ENCODE measurements around the gene ARHGAP33.

- TF ChIP-seq POLR2AphosphoS5 (IDR thresholded peaks at IDR 0.05) (no peak), POLR2A (IDR thresholded peaks at IDR 0.05; ENCODE audit: low read depth) (no peak), EP300 (IDR thresholded peaks at IDR 0.05) (no peak), CTCF (IDR thresholded peaks at IDR 0.05) (no peak)
Observed at GRCh38 chr19:35729763-35730162, 45.6 kb upstream of the ARHGAP33 start.

Data from esophagus muscularis mucosa (tissue), 4 donors.